Ovary (tissue), 9 donors: ENCODE results near the gene FECH. TPM values are rescaled to one million over a fixed set of nuclear protein-coding genes. Genes with fewer than 3 reads are reported as not detected.

Experiments
- DNase-seq, 5 donors: peaks; one replicate each; pipeline ENCODE4 v3.0.0-alpha.2; 2019 to 2020
- H3K27ac ChIP-seq, 2 donors: fragments of 200-600 bp; one replicate each; pipeline versions ENCODE4 v1.5.1 to v1.8.0; 2019 to 2022
- H3K27me3 ChIP-seq: fragments of 200-600 bp; one replicate; pipeline ENCODE4 v1.8.0; 2022
- H3K36me3 ChIP-seq: fragments of 200-600 bp; sonication (generic); one replicate; pipeline ENCODE4 v1.5.1; 2019
- H3K4me1 ChIP-seq: one replicate; pipeline ENCODE4 v1.8.1; 2013; ENCODE audit warnings: mild to moderate bottlenecking, moderate library complexity; ENCODE audit not compliant: insufficient read depth
- H3K4me3 ChIP-seq: fragments of 200-600 bp; sonication (generic); one replicate; pipeline ENCODE4 v1.5.1; 2017
- H3K9me3 ChIP-seq, 2 donors: fragments of 200-600 bp in 1 of 2; sonication (generic) in 1 of 2; one replicate each; pipeline versions ENCODE4 v1.5.1 to v1.8.1; 2013 to 2019; ENCODE audit warnings: mild to moderate bottlenecking in 1 of 2, moderate library complexity in 1 of 2
- EP300 ChIP-seq: sonication (generic); formaldehyde crosslinking; IDR thresholded peaks from one replicate; pipeline ENCODE4 v1.6.1; 2017; ENCODE audit warnings: antibody characterized with exemption
- POLR2A ChIP-seq: fragments of 450-650 bp; IDR thresholded peaks from one replicate; pipeline ENCODE4 v1.6.1; 2017; ENCODE audit warnings: antibody characterized with exemption, mild to moderate bottlenecking, moderate library complexity
- WGBS, 3 donors: extraction: QIAGEN DNeasy Blood & Tissue Kit in 1 of 3; methylation state at CpG; one replicate each; pipeline versions ENCODE4 v1.1.5 to v1.1.7; 2013 to 2017; 5-methylcytosine and 5-hydroxymethylcytosine counted together
- intact Hi-C, 4 donors: fragments of 100-400 bp; cut with DNase I; formaldehyde crosslinking; loops; one replicate each; pipeline versions ENCODE4 v1.11.0 to v1.15.1; 2022 to 2023
- polyA plus RNA-seq, 2 donors: library from polyadenylated mRNA; stranded (reverse); fragments of 200-250 nt in 1 of 2; fragments of 350-450 nt in 1 of 2; fragmentation: Illumina TruSeq in 1 of 2; extraction: RNeasy Lipid Tissue Mini Kit (QIAGEN cat#74804) in 1 of 2; gene quantifications; one replicate each; pipeline ENCODE4 v1.2.3, GENCODE V29; 2013 to 2014
- total RNA-seq, 7 donors: library from RNA; depleted of rRNA in 2 of 7; stranded (reverse); fragments of >200 nt in 2 of 7; fragmentation: NEBNext Ultra II Directional in 3 of 7; extraction: Animal tissue kit (Norgen Biotek cat#: 25700) in 3 of 7; gene quantifications; one replicate each; pipeline versions ENCODE4 v1.1.0 to v1.2.4, GENCODE V29; 2016 to 2023
- TF ChIP-seq, protein P1 (sequence below), 3 donors: fragments of 450-650 bp in 2 of 3; fragments of 200-600 bp in 1 of 3; IDR thresholded peaks; one replicate each; pipeline versions ENCODE4 v1.5.1 to v1.8.0; 2016 to 2022; ENCODE audit warnings: antibody characterized with exemption in 3 of 3, mild to moderate bottlenecking in 1 of 3
- donor health status: DM: no; HTN: no; CAD: no; lungs with moderate emphysema.
- donor health status: DM: no; HTN: no; CAD: no.
- donor health status: Bipolar disorder and iron deficiency.
- donor health status: DM: yes; HTN: yes; CAD: no.
- donor health status: DM: no; HTN: no; CAD: no.
- donor health status: DM: yes; HTN: yes; CAD: no.

FECH gene
- total and polyA plus RNA-seq, 9 donors, result 10.0 to 35.8 (median 19.4) TPM

DNA sequence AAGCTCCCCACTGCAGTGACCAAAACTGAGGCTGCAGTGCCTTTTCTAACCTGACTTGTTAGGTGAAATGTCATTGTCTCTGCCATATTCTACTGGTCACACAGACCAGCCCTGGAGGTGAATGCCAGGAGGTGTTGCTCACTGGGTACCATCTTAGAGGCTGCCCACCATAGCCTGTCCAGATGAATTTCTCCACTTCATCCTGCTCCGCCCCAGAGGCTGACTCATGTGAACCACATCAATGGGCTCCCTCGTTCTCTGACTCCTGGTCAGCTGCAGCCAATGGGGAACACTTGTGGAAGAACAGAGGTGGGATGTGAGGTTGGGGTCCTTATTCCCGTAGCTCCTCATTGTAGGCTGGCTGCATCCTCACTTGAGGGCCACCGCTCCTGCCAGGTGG, 38.5 kb upstream of the FECH start:
- 61 to 76% (median 66%) methylated on average over 4 of the region's 4 CpGs for WGBS, 3 donors
- intact Hi-C loops, result loop anchor here in 1 of 4 donors (10.0 kb wide), 1 partner anchor 420 kb away; the partner anchor contains the start of gene NEDD4L
- TF ChIP-seq EP300 (no peak), POLR2A (no peak)
- TF ChIP-seq, protein P1, sequence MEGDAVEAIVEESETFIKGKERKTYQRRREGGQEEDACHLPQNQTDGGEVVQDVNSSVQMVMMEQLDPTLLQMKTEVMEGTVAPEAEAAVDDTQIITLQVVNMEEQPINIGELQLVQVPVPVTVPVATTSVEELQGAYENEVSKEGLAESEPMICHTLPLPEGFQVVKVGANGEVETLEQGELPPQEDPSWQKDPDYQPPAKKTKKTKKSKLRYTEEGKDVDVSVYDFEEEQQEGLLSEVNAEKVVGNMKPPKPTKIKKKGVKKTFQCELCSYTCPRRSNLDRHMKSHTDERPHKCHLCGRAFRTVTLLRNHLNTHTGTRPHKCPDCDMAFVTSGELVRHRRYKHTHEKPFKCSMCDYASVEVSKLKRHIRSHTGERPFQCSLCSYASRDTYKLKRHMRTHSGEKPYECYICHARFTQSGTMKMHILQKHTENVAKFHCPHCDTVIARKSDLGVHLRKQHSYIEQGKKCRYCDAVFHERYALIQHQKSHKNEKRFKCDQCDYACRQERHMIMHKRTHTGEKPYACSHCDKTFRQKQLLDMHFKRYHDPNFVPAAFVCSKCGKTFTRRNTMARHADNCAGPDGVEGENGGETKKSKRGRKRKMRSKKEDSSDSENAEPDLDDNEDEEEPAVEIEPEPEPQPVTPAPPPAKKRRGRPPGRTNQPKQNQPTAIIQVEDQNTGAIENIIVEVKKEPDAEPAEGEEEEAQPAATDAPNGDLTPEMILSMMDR (IDR thresholded peaks at IDR 0.05), result no peak
- DNase-seq, result no peak
- no peaks in the 10 kb centered on the region for H3K27me3 ChIP-seq
- H3K4me1 ChIP-seq, result peaks cover 1% of the 10 kb centered on the region
- no peaks in the 10 kb centered on the region for H3K9me3 ChIP-seq
- H3K36me3 ChIP-seq, result no peaks in the 10 kb centered on the region
- no peak overlapping the region for H3K27ac ChIP-seq
- no peak overlapping the region for H3K4me3 ChIP-seq

- H3K9me3 ChIP-seq, result no peaks in the 10 kb centered on the region
- WGBS, 3 donors, result 0 to 1% (median 0%) methylated on average over 13 to 20 of the region's 20 CpGs
- no peaks in the 10 kb centered on the region for H3K27me3 ChIP-seq
- peak overlapping the region; percentile 52 for H3K4me3 ChIP-seq
- intact Hi-C loops, result loop anchor here in 1 of 4 donors (10.0 kb wide), 1 partner anchor 424 kb away; the partner anchor contains the start of gene NEDD4L
- DNase-seq, result no peak
- H3K4me1 ChIP-seq, result no peaks in the 10 kb centered on the region
- no peaks in the 10 kb centered on the region for H3K36me3 ChIP-seq
- TF ChIP-seq EP300, result no peak
- TF ChIP-seq, protein P1 (IDR thresholded peaks at IDR 0.05), result no peak
- TF ChIP-seq POLR2A, result no peak
- H3K27ac ChIP-seq, result peak overlapping the region in 1 of 2 donors; percentile 59
Measured at GRCh38 chr18:57621246-57621604, 34.7 kb upstream of the FECH start.

- no peaks in the 10 kb centered on the region for H3K36me3 ChIP-seq
- intact Hi-C loops, result loop anchor here in 1 of 4 donors (10.0 kb wide), 1 partner anchor 425 kb away; the partner anchor contains the start of gene NEDD4L
- H3K9me3 ChIP-seq, result no peaks in the 10 kb centered on the region
- no peaks in the 10 kb centered on the region for H3K27me3 ChIP-seq
- H3K27ac ChIP-seq, result no peak overlapping the region
- H3K4me3 ChIP-seq, result no peak overlapping the region
- TF ChIP-seq EP300 (no peak), POLR2A (no peak)
- TF ChIP-seq, protein P1 (IDR thresholded peaks at IDR 0.05), result no peak
- no peaks in the 10 kb centered on the region for H3K4me1 ChIP-seq
- no peak for DNase-seq
- 95 to 97% (median 96%) methylated on average over 3 of the region's 3 CpGs for WGBS, 3 donors
Measured at GRCh38 chr18:57619876-57620275, 33.4 kb upstream of the FECH start.

- DNase-seq, result no peak
- Histone ChIP-seq H3K4me1 (no peaks in the 10 kb centered on the region), H3K27me3 (no peaks in the 10 kb centered on the region), H3K36me3 (no peaks in the 10 kb centered on the region), H3K27ac (no peak overlapping the region), H3K4me3 (no peak overlapping the region), H3K9me3 (no peaks in the 10 kb centered on the region)
- TF ChIP-seq, protein P1 (IDR thresholded peaks at IDR 0.05), result no peak
- TF ChIP-seq EP300 (no peak), POLR2A (no peak)
- WGBS, 3 donors, result 78 to 86% (median 83%) methylated on average over 3 of the region's 3 CpGs
- intact Hi-C loops, result no loop called here
Measured at GRCh38 chr18:57618910-57619309, 32.4 kb upstream of the FECH start.
